ENCODE results near the gene CEP70.
"Not testable (repeated sequence)": the region's sequence is repeated elsewhere in the genome, so short reads cannot be mapped to it uniquely, and the experiment has no call there.

Gene CEP70

GRCh38 chr3:138467931-138468330 lies 126.1 kb downstream of the CEP70 start:
- DNase-seq, result no peak

GRCh38 chr3:138465925-138466324 lies 128.1 kb downstream of the CEP70 start:
- DNase-seq, result no peak

- DNase-seq, result no peak
Measured at GRCh38 chr3:138465451-138465850, 128.6 kb downstream of the CEP70 start.

- no peak for DNase-seq
Measured at GRCh38 chr3:138464491-138464860, 129.6 kb downstream of the CEP70 start.

- DNase-seq, result no peak
Measured at GRCh38 chr3:138463724-138464490, 130.2 kb downstream of the CEP70 start.

GRCh38 chr3:138461896-138462295 lies 132.2 kb downstream of the CEP70 start:
- no peak for DNase-seq

- no peak for DNase-seq
Measured at GRCh38 chr3:138461246-138461645, 132.8 kb downstream of the CEP70 start.

- no peak for DNase-seq
Measured at GRCh38 chr3:138460536-138461205, 133.4 kb downstream of the CEP70 start.

GRCh38 chr3:138459619-138460535 lies 134.2 kb downstream of the CEP70 start:
- DNase-seq, result no peak

- no peak for DNase-seq
Measured at GRCh38 chr3:138458774-138459499, 135.1 kb downstream of the CEP70 start.

- DNase-seq, result no peak
Measured at GRCh38 chr3:138457863-138458735, 136.0 kb downstream of the CEP70 start.

GRCh38 chr3:138456961-138457862 lies 136.8 kb downstream of the CEP70 start:
- DNase-seq, result no peak

GRCh38 chr3:138455801-138456716 lies 138.0 kb downstream of the CEP70 start:
- no peak for DNase-seq

- DNase-seq, result not testable (repeated sequence)
Measured at GRCh38 chr3:138453940-138454339, 140.1 kb downstream of the CEP70 start.

GRCh38 chr3:138452436-138452835 lies 141.6 kb downstream of the CEP70 start:
- DNase-seq, result no peak

GRCh38 chr3:138451595-138452162 lies 142.4 kb downstream of the CEP70 start:
- no peak for DNase-seq

GRCh38 chr3:138450704-138451424 lies 143.2 kb downstream of the CEP70 start:
- DNase-seq, result no peak

- DNase-seq, result no peak
Measured at GRCh38 chr3:138450181-138450580, 143.9 kb downstream of the CEP70 start.
